Astrocyte of the cerebellum (primary cell): ENCODE data around the gene RNF112.

Experiments
- DNase-seq: peaks from one replicate; pipeline ENCODE4 v3.0.0-alpha.2; 2011; ENCODE audit warnings: low read depth
- H3K4me3 ChIP-seq: 2 replicates; pipeline ENCODE4 v1.5.1; 2011; ENCODE audit warnings: mild to moderate bottlenecking, low read depth, low read length, moderate library complexity
- CTCF ChIP-seq: IDR thresholded peaks from 2 replicates; pipeline ENCODE4 v1.5.1; 2012; ENCODE audit warnings: low read length, low read depth, moderate library complexity, mild to moderate bottlenecking; ENCODE audit errors: missing control alignments
- in situ Hi-C: cut with HindIII; loops from 2 replicates; pipeline ENCODE4 v1.10.0; 2017; ENCODE audit warnings: low sequenced_read_pairs

The RNF112 gene

GRCh38 chr17:19412984-19413383 is 2.0 kb downstream of the RNF112 start:
- in situ Hi-C loops = no loop called here
- H3K4me3 ChIP-seq = no peak overlapping the region
- TF ChIP-seq CTCF = no peak
- no peak for DNase-seq

- TF ChIP-seq CTCF = no peak
- no peak for DNase-seq
- in situ Hi-C loops = no loop called here
- H3K4me3 ChIP-seq = no peak overlapping the region
These were observed 2.7 kb downstream of the RNF112 start for GRCh38 chr17:19413761-19414160.

- in situ Hi-C loops = no loop called here
These were observed 3.6 kb downstream of the RNF112 start for GRCh38 chr17:19414396-19415280.

GRCh38 chr17:19415311-19415710 is 4.3 kb downstream of the RNF112 start:
- H3K4me3 ChIP-seq = no peak overlapping the region
- in situ Hi-C loops = no loop called here
- no peak for DNase-seq
- no peak for TF ChIP-seq CTCF

More at GRCh38 chr17:19414396-19415280, 3.6 kb downstream of the RNF112 start:
- TF ChIP-seq CTCF = no peak
- no peak overlapping the region for H3K4me3 ChIP-seq
- no peak for DNase-seq

GRCh38 chr17:19415806-19416775 is 5.1 kb downstream of the RNF112 start:
- no peak for DNase-seq
- TF ChIP-seq CTCF = no peak
- no peak overlapping the region for H3K4me3 ChIP-seq
- in situ Hi-C loops = no loop called here

- H3K4me3 ChIP-seq = no peak overlapping the region
- no peak for DNase-seq
- in situ Hi-C loops = no loop called here
- no peak for TF ChIP-seq CTCF
These were observed 6.6 kb downstream of the RNF112 start for GRCh38 chr17:19417611-19418010.
